ENCODE data around the gene CD163L1. TPM values are rescaled to one million over a fixed set of nuclear protein-coding genes. Genes with fewer than 3 reads are reported as not detected.

The CD163L1 gene
- polyA plus RNA-seq, 1 donor (not counting 4 experiments of a cell fraction or from before 2014, with no cell fraction given): 0.62 TPM

- Histone ChIP-seq H3K4me2 (ENCODE audit: control insufficient read depth, extremely low read depth, insufficient read depth, low read depth, low read length) (no peak overlapping the region), H3K4me1 (ENCODE audit: control insufficient read depth, extremely low read depth, insufficient read depth, low read length) (no peaks in the 10 kb centered on the region), H4K20me1 (ENCODE audit: control insufficient read depth, extremely low read depth, insufficient read depth, low read length) (no peaks in the 10 kb centered on the region), H3K27ac (ENCODE audit: control insufficient read depth, insufficient read depth, low read length) (no peak overlapping the region), H2AFZ (ENCODE audit: control insufficient read depth, low read length) (no peak overlapping the region), H3K36me3 (ENCODE audit: control insufficient read depth in 2 of 2, extremely low read depth in 1 of 2, insufficient read depth in 2 of 2, low read length in 2 of 2) (no peaks in the 10 kb centered on the region), H3K79me2 (ENCODE audit: control insufficient read depth, insufficient read depth, low read length) (no peaks in the 10 kb centered on the region), H3K9ac (ENCODE audit: control insufficient read depth, extremely low read depth, insufficient read depth, low read length) (no peak overlapping the region), H3K9me1 (ENCODE audit: control insufficient read depth, extremely low read depth, insufficient read depth, low read length) (no peaks in the 10 kb centered on the region), H3K27me3 (ENCODE audit: control insufficient read depth, extremely low read depth, insufficient read depth, low read length) (no peaks in the 10 kb centered on the region), H3K9me3 (ENCODE audit: control insufficient read depth, low read depth, low read length) (no peaks in the 10 kb centered on the region), H3K4me3 (ENCODE audit: control insufficient read depth in 2 of 3, extremely low read depth in 1 of 3, insufficient read depth in 2 of 3, low read depth in 1 of 3, low read length in 3 of 3) (no peak overlapping the region)
- no peak for TF ChIP-seq CTCF (optimal IDR thresholded peaks at IDR 0.05 in 1 of 3, IDR thresholded peaks at IDR 0.05 in 1 of 3, conservative IDR thresholded peaks at IDR 0.05 in 1 of 3; ENCODE audit: extremely low read depth in 1 of 3, insufficient read depth in 2 of 3, low read length in 3 of 3)
- no peak for DNase-seq (ENCODE audit: low read depth, low spot score)
- dilution Hi-C loops (cut with MboI; ENCODE audit: extremely low pct_ligation_motif_present, low sequenced_read_pairs): no loop called here
- FAIRE-seq: no peak
Observed at GRCh38 chr12:7472060-7472459, 28.1 kb upstream of the CD163L1 start.

- Histone ChIP-seq H3K9ac (ENCODE audit: control insufficient read depth, extremely low read depth, insufficient read depth, low read length) (no peak overlapping the region), H4K20me1 (ENCODE audit: control insufficient read depth, extremely low read depth, insufficient read depth, low read length) (no peaks in the 10 kb centered on the region), H3K4me2 (ENCODE audit: control insufficient read depth, extremely low read depth, insufficient read depth, low read depth, low read length) (no peak overlapping the region), H3K4me3 (ENCODE audit: control insufficient read depth in 2 of 3, extremely low read depth in 1 of 3, insufficient read depth in 2 of 3, low read depth in 1 of 3, low read length in 3 of 3) (no peak overlapping the region), H3K27ac (ENCODE audit: control insufficient read depth, insufficient read depth, low read length) (no peak overlapping the region), H3K4me1 (ENCODE audit: control insufficient read depth, extremely low read depth, insufficient read depth, low read length) (no peaks in the 10 kb centered on the region), H3K9me3 (ENCODE audit: control insufficient read depth, low read depth, low read length) (no peaks in the 10 kb centered on the region), H3K36me3 (ENCODE audit: control insufficient read depth in 2 of 2, extremely low read depth in 1 of 2, insufficient read depth in 2 of 2, low read length in 2 of 2) (no peaks in the 10 kb centered on the region), H3K9me1 (ENCODE audit: control insufficient read depth, extremely low read depth, insufficient read depth, low read length) (no peaks in the 10 kb centered on the region), H3K79me2 (ENCODE audit: control insufficient read depth, insufficient read depth, low read length) (no peaks in the 10 kb centered on the region), H3K27me3 (ENCODE audit: control insufficient read depth, extremely low read depth, insufficient read depth, low read length) (no peaks in the 10 kb centered on the region), H2AFZ (ENCODE audit: control insufficient read depth, low read length) (no peak overlapping the region)
- peak; percentile 75 to 89 (median 77) for TF ChIP-seq CTCF (optimal IDR thresholded peaks at IDR 0.05 in 1 of 3, IDR thresholded peaks at IDR 0.05 in 1 of 3, conservative IDR thresholded peaks at IDR 0.05 in 1 of 3; ENCODE audit: extremely low read depth in 1 of 3, insufficient read depth in 2 of 3, low read length in 3 of 3)
- TF ChIP-seq EZH2 (IDR thresholded peaks at IDR 0.05; ENCODE audit: low read length): no peak
- DNase-seq (ENCODE audit: low read depth, low spot score) (no peak), FAIRE-seq (peak; percentile 80)
- dilution Hi-C loops (cut with MboI; ENCODE audit: extremely low pct_ligation_motif_present, low sequenced_read_pairs): no loop called here
Observed at GRCh38 chr12:7460375-7461259, 16.7 kb upstream of the CD163L1 start.

All from keratinocyte (primary cell).